ENCODE data around the gene RIMS4. TPM values are rescaled to one million over a fixed set of nuclear protein-coding genes. Genes with fewer than 3 reads are reported as not detected.
"Not testable (repeated sequence)": the region's sequence is repeated elsewhere in the genome, so short reads cannot be mapped to it uniquely, and the experiment has no call there.

Gene RIMS4
- total RNA-seq, 1 donor from 2014 or later = 1.3 TPM

DNA sequence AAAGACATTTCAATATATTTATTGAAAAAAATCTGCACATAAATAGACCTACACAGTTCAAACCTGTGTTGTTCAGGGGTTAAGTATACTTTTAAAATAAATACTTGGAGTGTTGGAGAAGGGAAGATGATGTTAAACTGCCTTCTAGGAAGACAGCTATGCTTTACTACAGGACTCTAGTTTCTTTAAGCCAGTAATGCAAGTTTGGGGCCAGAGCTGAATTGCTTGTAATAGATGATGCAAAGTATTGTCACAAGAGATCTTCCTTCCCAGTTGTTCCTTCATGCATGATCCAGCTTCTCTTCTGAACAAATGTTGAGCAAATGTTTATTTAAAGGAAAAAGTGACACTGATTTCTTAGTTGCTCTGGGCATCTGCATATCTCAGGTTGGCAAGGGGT lies 20.2 kb upstream of the RIMS4 start:
- DNase-seq = no peak

DNA sequence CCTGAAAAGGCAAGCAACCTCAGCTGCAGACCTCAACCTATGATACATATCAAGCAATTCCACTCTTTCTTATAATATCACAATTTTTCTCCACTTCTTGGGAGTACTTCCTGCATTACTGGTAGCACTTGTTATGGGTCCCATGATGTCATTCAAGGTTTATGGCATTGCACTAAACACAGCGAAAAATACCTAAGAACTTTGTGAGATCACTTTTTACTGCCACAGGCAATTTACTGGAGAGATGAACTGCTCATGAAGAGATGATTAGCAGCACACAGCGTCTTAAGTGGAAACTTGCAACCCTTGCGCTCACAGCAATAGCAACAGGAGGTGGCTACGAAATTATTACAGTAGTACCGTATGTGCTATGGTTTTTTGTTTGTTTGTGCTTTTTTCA lies 19.3 kb upstream of the RIMS4 start:
- no peak for DNase-seq

DNA sequence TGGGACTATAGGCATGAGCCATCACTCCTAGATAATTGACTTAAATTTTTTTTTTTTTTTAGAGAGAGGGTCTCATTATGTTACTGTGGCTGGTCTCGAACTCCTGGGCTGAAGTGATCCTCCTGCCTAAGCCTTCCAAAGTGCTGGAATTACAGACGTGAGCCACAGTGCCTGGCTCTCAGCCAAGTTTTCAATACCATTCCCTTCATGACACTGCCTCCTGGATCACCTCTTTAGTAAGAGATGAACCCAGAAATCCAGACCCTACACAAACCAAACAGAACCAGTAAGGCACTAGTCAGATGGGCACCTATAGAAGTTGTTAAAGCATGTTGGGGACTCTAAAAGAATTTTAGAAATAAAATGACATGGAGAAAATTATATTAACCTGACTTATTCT lies 18.3 kb upstream of the RIMS4 start:
- no peak for DNase-seq

- DNase-seq = no peak
Measured at GRCh38 chr20:44827401-44827800, 17.1 kb upstream of the RIMS4 start.

- DNase-seq = not testable (repeated sequence)
Measured at GRCh38 chr20:44821576-44821975, 11.2 kb upstream of the RIMS4 start.

GRCh38 chr20:44819936-44820335 lies 9.6 kb upstream of the RIMS4 start:
- DNase-seq = no peak

- DNase-seq = no peak
Measured at GRCh38 chr20:44817143-44817910, 7.0 kb upstream of the RIMS4 start.

DNA sequence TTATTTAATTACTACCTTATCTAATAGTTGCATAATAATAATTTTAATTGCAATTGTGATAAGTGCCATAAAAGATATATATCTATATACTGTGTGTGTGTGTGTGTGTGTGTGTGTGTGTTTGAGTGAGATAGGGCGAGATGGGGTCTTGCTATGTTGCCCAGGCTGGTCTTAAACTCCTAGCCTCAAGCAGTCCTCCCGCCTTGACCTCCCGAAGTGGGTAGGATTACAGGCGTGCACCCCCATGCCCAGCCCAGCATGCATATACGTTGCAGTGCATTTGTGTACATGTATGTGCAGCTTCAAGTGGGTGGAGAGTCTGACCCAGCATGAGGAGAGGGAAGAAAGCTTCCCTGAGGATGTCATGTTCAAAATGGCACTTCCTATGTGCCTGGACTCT lies 4.6 kb upstream of the RIMS4 start:
- DNase-seq = no peak

DNA sequence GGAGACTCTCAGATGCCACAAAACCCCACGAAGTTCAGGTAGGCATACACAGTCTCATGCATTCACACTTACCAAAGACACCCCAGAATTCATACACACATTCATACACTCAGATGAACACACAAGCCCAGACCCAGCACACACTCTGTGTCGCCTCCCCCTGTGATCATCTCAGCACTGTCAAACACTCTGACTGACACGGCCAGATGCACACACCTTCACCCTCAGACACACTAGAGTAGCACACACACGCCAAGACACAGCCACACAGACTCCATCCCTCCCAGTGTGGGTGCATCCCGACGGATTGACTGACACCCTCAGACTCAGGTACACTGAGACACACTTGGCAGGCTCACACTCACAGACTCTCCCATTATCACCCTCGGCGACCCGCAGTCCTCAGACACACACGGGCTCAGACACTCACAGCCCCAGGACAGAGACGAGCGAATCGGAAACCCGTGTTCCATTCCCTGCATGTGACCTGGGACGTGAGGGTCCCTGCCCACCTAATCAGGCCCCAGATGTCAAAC lies 872 bp upstream of the RIMS4 start:
- no peak for DNase-seq

DNA sequence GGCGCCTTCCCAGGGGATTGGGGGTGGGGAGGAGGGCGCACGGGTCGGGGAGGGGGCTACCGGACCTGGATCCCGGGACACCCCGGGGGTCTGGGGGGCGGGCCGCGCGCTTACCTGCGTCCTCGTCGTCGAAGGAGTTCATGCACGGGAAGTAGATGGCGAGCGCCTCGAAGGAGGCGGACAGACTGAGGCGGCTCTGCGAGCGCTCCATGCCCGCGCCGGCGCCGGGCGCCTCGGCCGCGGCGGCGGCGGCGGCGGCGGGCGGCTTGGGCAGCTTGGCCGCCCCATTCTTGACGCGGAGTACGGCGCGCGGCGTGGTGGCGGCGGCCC lies 320 bp downstream of the RIMS4 start:
- DNase-seq = no peak

DNA sequence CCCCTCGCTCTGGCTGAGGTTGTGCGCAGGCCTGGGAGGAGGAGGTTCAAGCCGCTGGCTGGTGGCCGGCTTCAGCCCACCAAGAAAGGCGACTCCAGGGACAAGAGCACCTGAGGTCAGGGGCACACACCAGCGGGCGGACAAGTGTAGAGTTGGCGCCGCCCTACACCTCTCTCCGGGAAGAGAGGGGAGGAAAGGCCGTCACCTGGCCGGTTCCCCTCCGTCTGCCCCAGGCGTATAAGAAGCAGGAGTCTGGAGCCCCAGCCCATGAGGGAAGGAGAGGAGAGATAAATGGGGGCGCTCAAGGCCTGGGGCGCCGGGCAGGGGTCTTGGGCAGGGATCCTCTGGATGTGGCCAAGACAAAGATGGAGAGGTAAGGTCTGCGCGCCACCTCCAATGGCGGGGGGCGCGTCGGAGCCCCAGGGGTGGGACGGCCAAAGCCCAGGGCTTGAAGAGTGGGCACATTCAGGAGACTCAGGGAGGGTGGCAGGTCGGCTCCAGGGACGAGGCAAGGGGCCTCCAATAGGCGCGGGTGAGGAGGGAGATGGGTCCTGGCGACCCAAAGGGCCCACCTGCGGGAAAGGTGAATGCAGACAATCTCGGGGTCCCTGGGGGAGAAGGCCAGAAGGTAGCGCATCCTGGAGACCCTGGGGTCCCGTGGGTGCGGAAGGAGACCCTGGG lies 826 bp downstream of the RIMS4 start:
- no peak for DNase-seq

GRCh38 chr20:44807684-44808056 lies 2.7 kb downstream of the RIMS4 start:
- no peak for DNase-seq

- no peak for DNase-seq
Measured at GRCh38 chr20:44807051-44807683, 3.2 kb downstream of the RIMS4 start.

GRCh38 chr20:44805979-44806620 lies 4.2 kb downstream of the RIMS4 start:
- peak; percentile 57 for DNase-seq

DNA sequence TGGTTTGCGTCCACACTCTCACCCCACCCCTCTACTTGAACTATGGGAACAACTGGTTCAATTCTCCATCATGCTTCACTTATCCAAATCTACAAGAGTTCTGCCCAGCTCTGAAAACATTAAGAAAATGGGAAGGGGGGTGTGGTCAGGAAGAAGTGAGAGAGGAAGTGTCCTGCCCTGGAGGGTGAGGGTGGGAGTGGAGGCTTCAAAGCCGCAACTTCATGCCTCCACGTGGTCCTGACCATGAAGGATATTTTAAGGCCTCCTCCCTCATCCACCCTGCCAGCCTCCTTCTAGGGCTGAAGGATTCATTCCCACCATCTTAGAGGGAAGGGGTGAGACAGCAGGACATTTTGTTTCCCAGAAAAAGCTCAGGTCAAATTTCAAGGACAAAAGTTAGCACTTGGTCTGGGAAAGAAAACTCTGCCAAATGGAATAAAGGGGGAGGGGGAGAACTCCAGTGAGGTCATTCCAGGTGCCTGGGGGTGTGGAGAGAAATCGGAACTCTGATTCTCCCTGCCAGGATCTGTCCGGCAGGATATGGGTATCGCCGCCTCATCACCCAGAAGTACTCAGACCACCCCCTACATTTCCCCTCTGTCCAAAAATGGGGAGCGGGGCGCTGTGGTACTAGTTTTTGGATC lies 4.9 kb downstream of the RIMS4 start:
- no peak for DNase-seq

DNA sequence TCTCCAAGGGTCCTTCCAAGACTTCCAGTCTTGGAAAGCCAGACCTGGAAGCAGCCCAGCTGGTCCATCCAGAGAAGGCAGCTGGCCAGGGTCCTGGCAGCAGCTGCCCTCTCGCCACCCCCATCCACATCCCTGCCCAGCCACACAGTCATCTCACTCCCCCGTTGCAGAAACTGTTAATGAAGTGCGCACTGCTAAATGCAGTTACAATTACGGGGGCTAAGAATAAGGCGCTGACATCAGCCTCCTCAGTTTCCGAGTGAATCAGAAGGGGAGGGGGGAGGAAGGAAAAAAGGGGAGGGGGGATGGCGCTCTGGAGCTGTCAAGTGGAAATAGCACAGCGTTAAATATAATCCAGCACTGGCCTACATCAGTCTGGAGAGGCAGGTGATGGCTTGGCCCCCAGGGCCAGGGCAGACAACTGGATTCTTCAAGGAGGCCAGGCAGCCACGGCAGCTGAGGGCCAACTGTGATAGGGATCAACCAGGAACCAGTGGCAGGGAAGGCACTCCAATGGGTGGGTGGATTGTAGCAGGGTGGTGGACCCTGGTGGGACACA lies 6.9 kb downstream of the RIMS4 start:
- DNase-seq = no peak

GRCh38 chr20:44802702-44803101 lies 7.6 kb downstream of the RIMS4 start:
- DNase-seq = no peak

- no peak for DNase-seq
Measured at GRCh38 chr20:44800391-44801046, 9.8 kb downstream of the RIMS4 start.

DNA sequence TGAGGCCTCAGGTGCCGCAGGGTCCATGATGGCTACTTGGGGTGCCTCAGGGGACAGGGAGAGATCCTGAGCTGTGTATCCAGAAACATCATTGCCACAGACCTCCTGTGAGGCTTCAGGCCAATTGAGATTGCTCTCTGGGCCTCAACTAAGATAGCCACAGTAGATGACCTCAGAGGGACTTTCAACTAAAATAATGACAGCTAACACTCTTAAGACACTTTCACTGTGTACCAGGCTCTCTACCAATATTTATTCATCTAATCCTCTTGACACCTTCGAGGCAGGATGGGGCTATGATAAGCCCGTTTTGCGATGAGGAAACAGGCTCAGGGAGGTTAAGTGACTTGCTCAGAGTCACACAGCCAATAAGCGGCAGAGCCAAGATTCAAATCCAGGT lies 10.7 kb downstream of the RIMS4 start:
- DNase-seq = no peak

GRCh38 chr20:44796758-44797457 lies 13.4 kb downstream of the RIMS4 start:
- no peak for DNase-seq

- DNase-seq = no peak
Measured at GRCh38 chr20:44796311-44796710, 14.0 kb downstream of the RIMS4 start.
